Measurements from ENCODE around the gene ANKRD16.
"Not testable (repeated sequence)": the region's sequence is repeated elsewhere in the genome, so short reads cannot be mapped to it uniquely, and the experiment has no call there.

Gene ANKRD16

GRCh38 chr10:5840314-5841307 lies 49.1 kb downstream of the ANKRD16 start:
- Histone ChIP-seq H3K4me1 (peaks cover 69% of the 10 kb centered on the region), H3K27me3 (no peaks in the 10 kb centered on the region), H3K27ac (peak overlapping the region; percentile 95), H4K20me1 (no peaks in the 10 kb centered on the region), H3K36me3 (no peaks in the 10 kb centered on the region), H3K9me3 (no peaks in the 10 kb centered on the region), H3K4me3 (peak overlapping the region; percentile 60), H3K4me2 (peak overlapping the region; percentile 93), H3K9ac (peak overlapping the region; percentile 81)
- TF ChIP-seq Cebpa-rat (IDR thresholded peaks at IDR 0.05) = no peak

GRCh38 chr10:5836181-5836580 lies 53.5 kb downstream of the ANKRD16 start:
- H4K20me1 ChIP-seq, H3K36me3 ChIP-seq, H3K4me3 ChIP-seq, H3K27ac ChIP-seq, H3K9ac ChIP-seq, H3K4me2 ChIP-seq, H3K27me3 ChIP-seq, H3K9me3 ChIP-seq: not testable (repeated sequence)
- peaks cover 62% of the 10 kb centered on the region for H3K4me1 ChIP-seq

GRCh38 chr10:5835446-5836095 lies 54.1 kb downstream of the ANKRD16 start:
- Histone ChIP-seq H3K4me3 (no peak overlapping the region), H3K4me1 (peaks cover 62% of the 10 kb centered on the region), H3K9me3 (no peaks in the 10 kb centered on the region), H3K27ac (no peak overlapping the region), H3K4me2 (no peak overlapping the region; the same call in 1 of the 2 replicates), H3K36me3 (no peaks in the 10 kb centered on the region), H3K27me3 (no peaks in the 10 kb centered on the region), H3K9ac (no peak overlapping the region), H4K20me1 (no peaks in the 10 kb centered on the region)
- TF ChIP-seq Cebpa-rat (IDR thresholded peaks at IDR 0.05) = no peak

- H3K4me2 ChIP-seq = peak overlapping the region; percentile 46
- no peak overlapping the region for H3K9ac ChIP-seq
- H3K27me3 ChIP-seq = no peaks in the 10 kb centered on the region
- H4K20me1 ChIP-seq = no peaks in the 10 kb centered on the region
- H3K36me3 ChIP-seq = no peaks in the 10 kb centered on the region
- H3K4me3 ChIP-seq = no peak overlapping the region
- H3K27ac ChIP-seq = no peak overlapping the region
- no peak for TF ChIP-seq Cebpa-rat (IDR thresholded peaks at IDR 0.05)
- no peaks in the 10 kb centered on the region for H3K9me3 ChIP-seq
- peaks cover 65% of the 10 kb centered on the region for H3K4me1 ChIP-seq
Measured at GRCh38 chr10:5833814-5834213, 55.9 kb downstream of the ANKRD16 start.

GRCh38 chr10:5832946-5833345 lies 56.7 kb downstream of the ANKRD16 start:
- H3K27ac ChIP-seq = no peak overlapping the region
- no peaks in the 10 kb centered on the region for H3K36me3 ChIP-seq
- H3K4me3 ChIP-seq = no peak overlapping the region
- no peaks in the 10 kb centered on the region for H4K20me1 ChIP-seq
- no peaks in the 10 kb centered on the region for H3K9me3 ChIP-seq
- H3K4me1 ChIP-seq = peaks cover 60% of the 10 kb centered on the region
- no peak for TF ChIP-seq Cebpa-rat (IDR thresholded peaks at IDR 0.05)
- no peak overlapping the region for H3K9ac ChIP-seq
- H3K27me3 ChIP-seq = no peaks in the 10 kb centered on the region
- H3K4me2 ChIP-seq = peak overlapping the region; percentile 46

GRCh38 chr10:5831446-5831782 lies 58.3 kb downstream of the ANKRD16 start:
- Histone ChIP-seq H3K4me2 (peak overlapping the region; percentile 77), H3K27me3 (no peaks in the 10 kb centered on the region), H3K27ac (peak overlapping the region; percentile 88), H3K9ac (peak overlapping the region; percentile 33), H3K9me3 (no peaks in the 10 kb centered on the region), H4K20me1 (no peaks in the 10 kb centered on the region), H3K4me3 (no peak overlapping the region), H3K36me3 (no peaks in the 10 kb centered on the region), H3K4me1 (peaks cover 53% of the 10 kb centered on the region)
- no peak for TF ChIP-seq Cebpa-rat (IDR thresholded peaks at IDR 0.05)

- no peaks in the 10 kb centered on the region for H3K9me3 ChIP-seq
- no peaks in the 10 kb centered on the region for H3K27me3 ChIP-seq
- H3K4me3 ChIP-seq = 0 out of 2 replicates have a peak overlapping the region, but pooled peaks have one; percentile 25
- TF ChIP-seq Cebpa-rat (IDR thresholded peaks at IDR 0.05) = no peak
- peak overlapping the region; percentile 77 for H3K4me2 ChIP-seq
- no peaks in the 10 kb centered on the region for H4K20me1 ChIP-seq
- peak overlapping the region; percentile 33 for H3K9ac ChIP-seq
- H3K4me1 ChIP-seq = peaks cover 53% of the 10 kb centered on the region
- H3K36me3 ChIP-seq = no peaks in the 10 kb centered on the region
- H3K27ac ChIP-seq = peak overlapping the region; percentile 88
Measured at GRCh38 chr10:5830629-5831445, 58.9 kb downstream of the ANKRD16 start.

- no peak overlapping the region for H3K4me3 ChIP-seq
- no peak for TF ChIP-seq Cebpa-rat (IDR thresholded peaks at IDR 0.05)
- peak overlapping the region; percentile 77; the same call in 1 of the 2 replicates for H3K4me2 ChIP-seq
- no peaks in the 10 kb centered on the region for H3K36me3 ChIP-seq
- no peak overlapping the region for H3K9ac ChIP-seq
- H3K27me3 ChIP-seq = no peaks in the 10 kb centered on the region
- H3K9me3 ChIP-seq = no peaks in the 10 kb centered on the region
- H3K27ac ChIP-seq = no peak overlapping the region
- peaks cover 56% of the 10 kb centered on the region for H3K4me1 ChIP-seq
- no peaks in the 10 kb centered on the region for H4K20me1 ChIP-seq
Measured at GRCh38 chr10:5829267-5829666, 60.4 kb downstream of the ANKRD16 start.

- Histone ChIP-seq H4K20me1 (no peaks in the 10 kb centered on the region), H3K27ac (no peak overlapping the region), H3K36me3 (no peaks in the 10 kb centered on the region), H3K9me3 (no peaks in the 10 kb centered on the region), H3K4me2 (peak overlapping the region; percentile 77; the same call in 1 of the 2 replicates), H3K4me1 (peaks cover 51% of the 10 kb centered on the region), H3K27me3 (no peaks in the 10 kb centered on the region), H3K9ac (no peak overlapping the region), H3K4me3 (no peak overlapping the region)
- TF ChIP-seq Cebpa-rat (IDR thresholded peaks at IDR 0.05) = no peak
Measured at GRCh38 chr10:5828725-5829124, 61.0 kb downstream of the ANKRD16 start.
